Thoracic aorta (tissue), 2 donors: Measurements from ENCODE around the gene GRAMD4. TPM values are rescaled to one million over a fixed set of nuclear protein-coding genes. Genes with fewer than 3 reads are reported as not detected.

Experiments used
- ATAC-seq: fragments of 150-250 bp; one replicate; pipeline ENCODE4 v1.8.0; 2017; ENCODE audit warnings: low read depth; ENCODE audit not compliant: insufficient number of reproducible peaks, low FRiP score
- DNase-seq: peaks from one replicate; pipeline ENCODE4 v3.0.0-alpha.2; 2020; ENCODE audit warnings: low spot score
- H3K27ac ChIP-seq, 2 donors: fragments of 200-600 bp; sonication (generic); 1 replicate in 1 of 2; 2 replicates in 1 of 2; pipeline ENCODE4 v1.5.1; 2016; ENCODE audit warnings: mild to moderate bottlenecking in 2 of 2, moderate library complexity in 2 of 2
- H3K27me3 ChIP-seq: fragments of 200-600 bp; sonication (generic); replicated peaks from 2 replicates; pipeline ENCODE4 v1.6.0; 2016; ENCODE audit warnings: mild to moderate bottlenecking; ENCODE audit not compliant: insufficient read depth
- H3K36me3 ChIP-seq: fragments of 200-600 bp; sonication (generic); one replicate; pipeline ENCODE4 v1.5.1; 2016
- H3K4me1 ChIP-seq, 2 donors: fragments of 200-600 bp; sonication (generic); 1 replicate in 1 of 2; 2 replicates in 1 of 2; pipeline versions ENCODE4 v1.5.1 to v1.6.0; 2016; ENCODE audit warnings: low read depth in 2 of 2, mild to moderate bottlenecking in 1 of 2; ENCODE audit not compliant: control insufficient read depth in 1 of 2
- H3K4me3 ChIP-seq: fragments of 200-600 bp; sonication (generic); 2 replicates; pipeline ENCODE4 v1.5.1; 2016; ENCODE audit warnings: mild to moderate bottlenecking
- H3K9me3 ChIP-seq: fragments of 200-600 bp; sonication (generic); 2 replicates; pipeline ENCODE4 v1.5.1; 2016
- total RNA-seq, 2 donors: library from RNA; depleted of rRNA; stranded (reverse); fragments of >200 nt; gene quantifications; one replicate each; pipeline versions ENCODE4 v1.1.0 to v1.2.3, GENCODE V29; 2016
- TF ChIP-seq, protein P1 (sequence below): fragments of 200-600 bp; sonication (generic); IDR thresholded peaks from one replicate; pipeline ENCODE4 v1.5.1; 2019; ENCODE audit warnings: antibody characterized with exemption

The GRAMD4 gene
- total RNA-seq, 2 donors from 2014 or later = 16.2 to 56.5 TPM

DNA sequence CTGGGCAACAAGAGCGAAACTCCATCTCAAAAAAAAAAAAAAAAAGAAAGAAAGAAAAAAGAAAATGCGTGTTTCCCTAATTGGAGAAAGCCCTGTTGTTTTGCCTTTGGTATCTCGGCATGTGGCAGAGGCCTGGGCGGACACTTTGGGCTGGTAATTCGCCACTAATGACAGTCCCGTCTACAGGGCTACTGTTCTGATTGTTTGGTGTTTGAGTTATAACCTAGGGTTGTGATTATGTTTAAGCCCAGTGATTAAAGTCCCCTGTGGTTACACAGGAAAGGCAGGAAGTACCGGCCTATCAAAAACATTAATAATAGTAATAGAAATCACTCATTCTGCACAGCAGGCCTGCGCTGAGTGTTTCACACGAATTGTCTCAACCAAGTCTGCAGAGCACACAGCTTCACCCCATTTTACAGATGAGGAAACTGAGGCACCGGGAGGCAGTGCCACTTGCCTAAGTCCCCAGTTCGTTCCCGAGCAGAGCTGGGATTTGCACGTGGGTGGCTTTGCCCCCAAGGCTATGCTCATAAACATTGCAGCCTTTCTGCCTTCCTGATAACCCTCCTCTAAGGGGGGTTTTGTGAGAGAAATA lies 39.1 kb upstream of the GRAMD4 start:
- DNase-seq (no peak), ATAC-seq (no peak)
- H3K4me1 ChIP-seq = peaks cover 15 to 26% of the 10 kb centered on the region in 2 donors
- H3K27ac ChIP-seq = no peak overlapping the region
- no peak overlapping the region for H3K4me3 ChIP-seq
- H3K27me3 ChIP-seq = no peaks in the 10 kb centered on the region
- H3K9me3 ChIP-seq = no peaks in the 10 kb centered on the region
- H3K36me3 ChIP-seq = no peaks in the 10 kb centered on the region
- TF ChIP-seq, protein P1, sequence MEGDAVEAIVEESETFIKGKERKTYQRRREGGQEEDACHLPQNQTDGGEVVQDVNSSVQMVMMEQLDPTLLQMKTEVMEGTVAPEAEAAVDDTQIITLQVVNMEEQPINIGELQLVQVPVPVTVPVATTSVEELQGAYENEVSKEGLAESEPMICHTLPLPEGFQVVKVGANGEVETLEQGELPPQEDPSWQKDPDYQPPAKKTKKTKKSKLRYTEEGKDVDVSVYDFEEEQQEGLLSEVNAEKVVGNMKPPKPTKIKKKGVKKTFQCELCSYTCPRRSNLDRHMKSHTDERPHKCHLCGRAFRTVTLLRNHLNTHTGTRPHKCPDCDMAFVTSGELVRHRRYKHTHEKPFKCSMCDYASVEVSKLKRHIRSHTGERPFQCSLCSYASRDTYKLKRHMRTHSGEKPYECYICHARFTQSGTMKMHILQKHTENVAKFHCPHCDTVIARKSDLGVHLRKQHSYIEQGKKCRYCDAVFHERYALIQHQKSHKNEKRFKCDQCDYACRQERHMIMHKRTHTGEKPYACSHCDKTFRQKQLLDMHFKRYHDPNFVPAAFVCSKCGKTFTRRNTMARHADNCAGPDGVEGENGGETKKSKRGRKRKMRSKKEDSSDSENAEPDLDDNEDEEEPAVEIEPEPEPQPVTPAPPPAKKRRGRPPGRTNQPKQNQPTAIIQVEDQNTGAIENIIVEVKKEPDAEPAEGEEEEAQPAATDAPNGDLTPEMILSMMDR = no peak

DNA sequence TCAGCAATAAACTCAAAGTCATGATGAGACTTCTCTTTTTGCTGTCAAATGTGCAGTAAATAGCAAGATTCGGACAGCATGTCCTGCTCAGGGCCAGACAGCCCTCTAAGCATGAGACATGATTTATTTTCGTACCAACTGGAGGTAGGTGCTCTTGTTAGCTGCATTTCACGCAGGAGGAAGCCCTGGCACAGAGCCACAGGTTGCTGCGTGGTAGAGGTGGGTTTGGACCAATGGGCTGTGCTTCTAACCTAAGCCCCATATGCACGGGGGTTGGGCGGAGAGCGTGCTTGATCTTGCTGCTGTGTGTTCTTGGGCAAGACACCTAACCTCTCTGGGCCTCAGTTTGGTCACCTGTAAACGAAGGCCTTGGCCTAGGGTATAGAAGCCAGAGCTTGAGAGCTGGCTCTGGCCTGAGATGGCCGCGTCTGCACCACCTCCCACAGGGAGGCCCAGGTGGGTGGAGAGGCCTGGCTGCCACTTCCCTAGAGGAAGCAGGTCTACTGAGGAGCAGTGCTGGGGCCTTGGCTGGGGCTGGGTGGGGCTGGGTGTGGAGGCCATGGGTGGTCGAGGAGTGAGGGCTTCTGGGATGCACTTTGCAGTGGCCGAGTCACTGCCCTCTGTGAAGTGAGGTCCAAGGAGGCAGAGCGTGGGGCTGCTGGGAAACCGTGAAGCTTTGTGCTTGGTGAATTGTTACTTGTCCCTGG lies 38.5 kb upstream of the GRAMD4 start:
- ATAC-seq = no peak
- no peak for DNase-seq
- H3K4me1 ChIP-seq = peaks cover 12 to 22% of the 10 kb centered on the region in 2 donors
- H3K27ac ChIP-seq = no peak overlapping the region
- no peaks in the 10 kb centered on the region for H3K27me3 ChIP-seq
- TF ChIP-seq, protein P1 = no peak
- no peaks in the 10 kb centered on the region for H3K36me3 ChIP-seq
- H3K4me3 ChIP-seq = no peak overlapping the region
- no peaks in the 10 kb centered on the region for H3K9me3 ChIP-seq

DNA sequence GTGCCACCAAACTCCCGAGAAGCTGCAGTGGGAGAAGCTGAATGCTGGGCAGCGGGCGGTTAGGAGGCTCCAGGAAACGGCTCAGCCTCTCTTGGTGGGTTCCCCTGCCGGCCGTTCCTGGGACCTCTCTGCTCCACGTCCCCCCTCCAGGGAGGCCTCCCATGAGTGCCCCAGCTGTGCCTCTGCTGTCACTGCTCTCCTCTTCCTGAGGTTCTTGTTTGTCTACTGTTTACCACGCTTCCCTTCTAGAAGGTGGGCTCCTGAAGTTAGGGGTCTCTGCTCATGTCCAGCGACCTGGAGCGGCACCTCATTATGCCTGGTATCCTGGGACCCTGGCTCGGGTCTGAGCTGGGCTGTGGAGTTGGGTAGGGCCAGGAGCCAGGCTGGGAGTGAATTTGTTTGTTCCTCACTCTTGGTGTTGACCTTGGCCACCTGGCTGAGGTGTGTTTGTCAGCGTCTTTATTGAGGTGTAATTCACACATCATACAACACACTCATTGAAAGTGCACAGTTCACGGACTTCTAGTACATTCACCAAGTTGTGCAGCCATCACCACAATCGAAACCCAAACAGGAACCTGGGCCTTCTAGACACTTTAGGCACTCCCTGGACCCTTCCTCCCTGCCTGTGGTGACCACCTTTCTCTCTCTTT lies 37.8 kb upstream of the GRAMD4 start:
- Histone ChIP-seq H3K9me3 (no peaks in the 10 kb centered on the region), H3K36me3 (no peaks in the 10 kb centered on the region), H3K27me3 (no peaks in the 10 kb centered on the region), H3K27ac (no peak overlapping the region), H3K4me1 (peaks cover 12 to 22% of the 10 kb centered on the region in 2 donors), H3K4me3 (no peak overlapping the region)
- DNase-seq (no peak), ATAC-seq (no peak)
- TF ChIP-seq, protein P1 = no peak

DNA sequence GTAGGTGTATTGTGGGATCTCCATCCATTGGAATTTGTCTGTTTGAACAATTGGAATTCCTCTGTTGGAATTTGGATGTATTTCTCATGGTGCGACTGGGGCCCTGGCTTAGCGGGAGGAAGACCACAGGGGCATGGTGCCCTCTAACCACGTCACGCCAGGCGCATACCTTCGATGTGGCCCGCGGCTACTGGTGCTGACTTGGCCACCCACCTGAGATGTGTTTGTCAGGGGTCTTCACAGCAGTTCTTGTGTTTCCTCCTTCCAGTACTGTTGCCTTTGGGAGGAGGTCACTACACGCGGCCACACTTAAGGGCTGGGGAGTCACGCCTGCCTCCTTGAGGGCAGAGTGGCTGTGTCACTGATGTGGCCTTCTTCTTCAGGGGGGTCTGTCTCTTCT lies 36.6 kb upstream of the GRAMD4 start:
- H3K27me3 ChIP-seq = no peaks in the 10 kb centered on the region
- H3K9me3 ChIP-seq = no peaks in the 10 kb centered on the region
- TF ChIP-seq, protein P1 = no peak
- H3K36me3 ChIP-seq = no peaks in the 10 kb centered on the region
- no peak overlapping the region for H3K27ac ChIP-seq
- DNase-seq = no peak
- H3K4me3 ChIP-seq = no peak overlapping the region
- no peak for ATAC-seq
- peaks cover 2 to 12% of the 10 kb centered on the region in 2 donors for H3K4me1 ChIP-seq

DNA sequence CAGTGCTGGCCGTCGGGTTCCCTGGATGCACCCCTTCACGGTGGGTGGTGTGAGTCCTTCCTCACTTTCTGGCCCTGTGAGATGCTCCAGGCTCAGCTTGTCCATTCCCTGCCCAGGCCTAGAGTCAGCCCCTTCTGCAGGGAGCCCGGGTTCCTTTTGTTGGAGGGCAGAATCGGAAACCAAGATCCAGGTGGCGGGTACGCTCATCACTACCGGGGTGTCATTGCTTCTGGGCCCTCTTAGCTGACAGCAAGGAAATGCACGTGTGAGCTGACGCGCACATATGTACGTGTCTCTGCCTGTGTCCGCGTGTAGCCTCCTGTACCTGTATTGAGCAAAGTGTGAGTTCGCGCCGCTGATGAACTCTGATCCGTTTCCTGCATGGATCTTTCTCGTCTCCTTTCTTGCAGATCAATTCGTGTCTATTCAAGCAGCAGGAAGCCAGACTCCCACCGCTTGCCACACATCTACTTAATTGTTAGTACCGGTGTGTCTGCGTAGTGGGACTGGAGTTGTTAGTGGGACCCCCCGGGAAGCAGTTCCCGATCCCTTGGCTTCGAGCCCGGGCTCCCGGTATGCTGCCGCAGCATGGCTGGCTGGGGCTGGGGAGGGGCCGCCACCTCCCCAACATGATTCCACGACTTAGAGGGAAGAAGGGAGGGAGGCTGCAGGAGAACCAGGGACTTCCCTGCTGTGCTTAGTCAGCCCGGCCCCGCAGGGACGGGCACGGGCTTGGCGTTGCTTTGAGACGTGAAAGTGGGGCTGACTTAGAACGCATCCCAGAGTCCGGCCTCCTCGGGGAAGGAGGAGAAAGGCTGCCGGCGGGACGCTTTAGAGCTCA lies 35.9 kb upstream of the GRAMD4 start:
- DNase-seq (no peak), ATAC-seq (no peak)
- H3K36me3 ChIP-seq = no peaks in the 10 kb centered on the region
- no peak overlapping the region for H3K27ac ChIP-seq
- H3K27me3 ChIP-seq = no peaks in the 10 kb centered on the region
- TF ChIP-seq, protein P1 = no peak
- peaks cover 0 to 4% of the 10 kb centered on the region in 2 donors for H3K4me1 ChIP-seq
- no peak overlapping the region for H3K4me3 ChIP-seq
- no peaks in the 10 kb centered on the region for H3K9me3 ChIP-seq
